Esophagus muscularis mucosa (tissue), 4 donors: Measurements from ENCODE around the gene PLPP4.

Experiments
- CTCF ChIP-seq, 3 experiments: fragments of 200-600 bp in 2 of 3; fragments of 450-650 bp in 1 of 3; sonication (generic) in 2 of 3; IDR thresholded peaks; one replicate each; pipeline ENCODE4 v1.5.1; 2017 to 2019; ENCODE audit warnings: antibody characterized with exemption in 3 of 3, mild to moderate bottlenecking in 2 of 3, moderate library complexity in 1 of 3
- EP300 ChIP-seq: sonication (generic); formaldehyde crosslinking; IDR thresholded peaks from one replicate; pipeline ENCODE4 v1.6.1; 2017; ENCODE audit warnings: antibody characterized with exemption
- POLR2A ChIP-seq: fragments of 450-650 bp; IDR thresholded peaks from one replicate; pipeline ENCODE4 v1.6.1; 2017; ENCODE audit warnings: antibody characterized with exemption, moderate library complexity, mild to moderate bottlenecking, low read depth
- POLR2AphosphoS5 ChIP-seq, 2 donors: sonication (generic); formaldehyde crosslinking; IDR thresholded peaks; one replicate each; pipeline ENCODE4 v1.6.1; 2017; ENCODE audit warnings: antibody characterized with exemption in 2 of 2

GRCh38 chr10:120628197-120628596, 171.2 kb downstream of the PLPP4 start:
- TF ChIP-seq CTCF (IDR thresholded peaks at IDR 0.05) (no peak), POLR2AphosphoS5 (IDR thresholded peaks at IDR 0.05) (no peak), POLR2A (no peak), EP300 (no peak)
